ENCODE data around the gene CNNM3. TPM values are rescaled to one million over a fixed set of nuclear protein-coding genes. Genes with fewer than 3 reads are reported as not detected.

CNNM3 gene
- total and polyA plus RNA-seq, 12 donors: 4.0 to 18.3 (median 13.1) TPM

DNA sequence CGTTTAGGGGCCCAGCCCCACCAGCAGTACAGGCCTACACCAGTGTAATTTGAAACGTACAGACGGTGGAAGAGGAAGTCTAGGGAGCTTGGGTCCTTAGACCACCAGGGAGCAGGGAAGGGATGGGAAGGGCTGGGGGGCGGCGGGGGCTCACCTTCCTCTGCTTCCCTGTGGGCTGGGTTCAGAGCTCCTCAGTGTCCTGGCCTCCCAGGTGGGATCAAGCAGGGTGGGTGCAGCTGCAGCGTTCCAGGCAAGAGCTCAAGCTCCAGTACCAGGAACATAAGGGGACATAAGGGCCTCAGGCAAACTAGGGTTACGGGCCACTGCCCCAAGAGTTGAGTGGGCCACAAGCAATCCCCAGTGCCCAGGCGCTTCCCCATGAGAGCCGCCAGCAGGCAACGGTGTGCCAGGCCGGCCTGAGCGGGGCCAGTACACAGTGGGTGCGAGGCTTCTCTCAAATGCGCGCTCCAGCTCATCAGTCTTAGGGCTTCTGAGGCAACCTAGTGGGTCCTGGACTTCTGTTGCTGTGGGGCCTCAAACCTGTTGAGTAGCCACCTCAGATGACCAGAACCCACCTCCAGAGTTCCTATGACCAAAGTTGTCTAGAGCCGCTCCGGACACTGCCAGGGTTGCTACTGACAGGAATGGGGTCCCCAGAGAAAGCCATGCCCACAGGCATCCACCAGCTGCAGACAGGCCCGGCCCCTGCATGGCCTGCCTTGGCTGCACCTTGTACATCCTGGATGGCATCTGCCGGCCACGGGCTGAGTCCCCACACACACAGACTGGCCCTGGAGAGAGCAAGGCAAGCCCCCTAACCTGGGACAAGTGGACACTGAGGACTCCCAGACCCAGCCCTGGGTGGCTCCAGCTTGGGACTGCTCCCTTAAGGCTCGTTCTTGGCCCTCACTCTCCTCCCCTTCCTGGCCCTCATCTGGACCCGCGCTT, 22.6 kb downstream of the CNNM3 start:
- ATAC-seq: peak in 1 of 8 donors; percentile 5
- Histone ChIP-seq H3K4me3 (no peak overlapping the region), H3K36me3 (peaks cover 0 to 72% (median 0%) of the 10 kb centered on the region in 9 donors), H3K9me3 (no peaks in the 10 kb centered on the region), H3K27ac (no peak overlapping the region), H3K4me1 (peaks cover 0 to 45% (median 14%) of the 10 kb centered on the region in 9 donors), H3K27me3 (no peaks in the 10 kb centered on the region)
- WGBS, 2 donors: 88 to 90% methylated on average over 23 of the region's 23 CpGs
- no peak for DNase-seq
- intact Hi-C loops (cut with DNase I): no loop called here
- TF ChIP-seq, protein P1, sequence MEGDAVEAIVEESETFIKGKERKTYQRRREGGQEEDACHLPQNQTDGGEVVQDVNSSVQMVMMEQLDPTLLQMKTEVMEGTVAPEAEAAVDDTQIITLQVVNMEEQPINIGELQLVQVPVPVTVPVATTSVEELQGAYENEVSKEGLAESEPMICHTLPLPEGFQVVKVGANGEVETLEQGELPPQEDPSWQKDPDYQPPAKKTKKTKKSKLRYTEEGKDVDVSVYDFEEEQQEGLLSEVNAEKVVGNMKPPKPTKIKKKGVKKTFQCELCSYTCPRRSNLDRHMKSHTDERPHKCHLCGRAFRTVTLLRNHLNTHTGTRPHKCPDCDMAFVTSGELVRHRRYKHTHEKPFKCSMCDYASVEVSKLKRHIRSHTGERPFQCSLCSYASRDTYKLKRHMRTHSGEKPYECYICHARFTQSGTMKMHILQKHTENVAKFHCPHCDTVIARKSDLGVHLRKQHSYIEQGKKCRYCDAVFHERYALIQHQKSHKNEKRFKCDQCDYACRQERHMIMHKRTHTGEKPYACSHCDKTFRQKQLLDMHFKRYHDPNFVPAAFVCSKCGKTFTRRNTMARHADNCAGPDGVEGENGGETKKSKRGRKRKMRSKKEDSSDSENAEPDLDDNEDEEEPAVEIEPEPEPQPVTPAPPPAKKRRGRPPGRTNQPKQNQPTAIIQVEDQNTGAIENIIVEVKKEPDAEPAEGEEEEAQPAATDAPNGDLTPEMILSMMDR (IDR thresholded peaks at IDR 0.05): no peak

DNA sequence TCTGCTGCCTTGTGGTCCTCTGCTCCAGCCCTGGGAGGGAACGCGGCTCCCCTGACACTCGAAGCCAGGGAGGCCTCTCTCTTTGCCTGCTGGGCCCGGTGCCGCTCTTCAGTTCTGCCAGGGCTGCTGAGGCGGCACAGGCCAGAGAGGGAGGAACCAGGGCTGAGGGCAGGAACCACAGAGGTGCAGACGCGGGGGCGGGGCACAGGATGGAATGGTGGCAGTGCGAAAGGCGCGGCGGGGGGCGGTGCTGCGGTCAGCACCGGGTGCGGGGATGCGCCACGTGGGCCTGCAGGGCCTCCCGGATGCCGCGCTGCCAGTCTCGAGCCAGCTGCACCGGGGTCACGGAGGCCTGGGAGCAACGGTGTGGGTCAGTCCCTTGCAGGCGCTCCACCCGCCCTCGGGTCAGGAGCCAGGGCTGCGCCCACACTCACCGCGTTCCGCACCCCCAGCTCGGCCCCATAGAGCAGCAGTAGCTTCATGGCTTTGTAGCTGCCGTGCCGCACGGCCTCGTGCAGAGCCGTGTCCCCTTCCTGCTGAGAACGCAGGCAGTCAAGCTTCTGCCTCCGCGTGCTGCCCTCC, 23.3 kb downstream of the CNNM3 start:
- TF ChIP-seq, protein P1 (IDR thresholded peaks at IDR 0.05): no peak
- Histone ChIP-seq H3K4me3 (peak overlapping the region in 1 of 10 donors; percentile 18), H3K9me3 (no peaks in the 10 kb centered on the region), H3K27me3 (no peaks in the 10 kb centered on the region), H3K36me3 (peaks cover 0 to 65% (median 0%) of the 10 kb centered on the region in 9 donors), H3K27ac (no peak overlapping the region), H3K4me1 (peaks cover 0 to 51% (median 14%) of the 10 kb centered on the region in 9 donors)
- ATAC-seq (peak in 3 of 8 donors; percentile 16 to 35 (median 28)), DNase-seq (peak in 1 of 2 donors; percentile 57)
- intact Hi-C loops (cut with DNase I): no loop called here
- 44 to 54% methylated on average over 40 to 42 of the region's 42 CpGs for WGBS, 2 donors

DNA sequence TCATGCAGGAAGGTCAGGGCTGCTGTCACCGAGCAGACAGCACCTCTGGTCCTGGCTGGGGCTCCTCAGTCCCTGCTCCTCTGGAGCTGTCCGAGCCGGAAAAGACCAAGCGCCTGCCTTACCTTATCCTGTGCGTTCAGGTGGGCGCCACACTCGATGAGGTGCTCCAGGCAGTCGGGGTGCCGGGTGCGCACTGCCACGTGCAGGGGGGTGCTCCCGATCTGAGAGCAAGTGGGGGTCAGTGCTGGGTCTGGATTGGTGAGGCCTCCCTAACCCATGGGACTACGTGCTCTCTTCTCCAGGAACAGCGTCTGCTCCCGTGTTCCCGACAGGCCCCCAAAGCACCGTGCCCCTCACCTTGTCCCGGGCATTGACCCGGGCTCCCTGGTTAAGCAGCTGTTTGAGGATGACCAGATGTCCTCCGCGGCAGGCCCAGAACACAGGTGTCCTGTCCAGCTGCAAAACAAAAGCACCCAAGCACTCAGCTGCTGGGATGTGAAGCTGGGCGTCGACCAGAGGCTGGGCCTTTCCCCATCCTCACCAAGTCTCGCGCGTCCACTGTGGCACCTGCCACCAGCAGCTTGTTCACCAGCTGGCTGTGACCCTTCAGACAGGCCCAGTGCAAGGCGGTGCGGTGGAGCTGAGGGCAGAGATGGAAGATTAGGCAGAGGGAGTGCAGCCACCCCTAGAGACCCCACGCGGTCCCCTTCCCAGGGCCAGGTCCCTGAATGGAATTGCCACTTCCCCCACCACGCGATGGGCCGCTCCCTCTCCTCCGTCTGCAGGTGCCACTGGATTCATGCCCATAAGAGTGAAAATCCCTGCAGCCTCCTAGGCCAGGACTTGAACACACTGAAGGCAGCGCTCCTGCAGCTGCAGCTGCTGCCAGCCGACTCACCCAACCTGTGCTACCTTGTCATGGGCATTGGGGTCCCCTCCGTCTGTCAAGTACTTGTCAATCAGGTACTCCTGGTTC, 24.1 kb downstream of the CNNM3 start:
- 89% methylated on average over 37 of the region's 37 CpGs for WGBS, 2 donors
- intact Hi-C loops (cut with DNase I): no loop called here
- DNase-seq (no peak), ATAC-seq (peak in 1 of 8 donors; percentile 7)
- H3K36me3 ChIP-seq: peaks cover 0 to 58% (median 0%) of the 10 kb centered on the region in 9 donors
- TF ChIP-seq, protein P1 (IDR thresholded peaks at IDR 0.05): no peak
- no peaks in the 10 kb centered on the region for H3K27me3 ChIP-seq
- H3K4me3 ChIP-seq: peak overlapping the region in 1 of 10 donors; percentile 18
- peaks cover 0 to 53% (median 14%) of the 10 kb centered on the region in 9 donors for H3K4me1 ChIP-seq
- no peak overlapping the region for H3K27ac ChIP-seq
- no peaks in the 10 kb centered on the region for H3K9me3 ChIP-seq
